Stimulated activated CD4-positive, alpha-beta T cell treated with anti-CD3 and anti-CD28 coated beads, TNF-alpha, amount 100 ng/mL, for 4 hours (primary cell): ENCODE results near the gene RECK.

Experiments used
- DNase-seq, 3 experiments: peaks; one replicate each; pipeline ENCODE4 v3.0.0-alpha.2; 2020; ENCODE audit warnings: low read depth in 3 of 3

The RECK gene

DNA sequence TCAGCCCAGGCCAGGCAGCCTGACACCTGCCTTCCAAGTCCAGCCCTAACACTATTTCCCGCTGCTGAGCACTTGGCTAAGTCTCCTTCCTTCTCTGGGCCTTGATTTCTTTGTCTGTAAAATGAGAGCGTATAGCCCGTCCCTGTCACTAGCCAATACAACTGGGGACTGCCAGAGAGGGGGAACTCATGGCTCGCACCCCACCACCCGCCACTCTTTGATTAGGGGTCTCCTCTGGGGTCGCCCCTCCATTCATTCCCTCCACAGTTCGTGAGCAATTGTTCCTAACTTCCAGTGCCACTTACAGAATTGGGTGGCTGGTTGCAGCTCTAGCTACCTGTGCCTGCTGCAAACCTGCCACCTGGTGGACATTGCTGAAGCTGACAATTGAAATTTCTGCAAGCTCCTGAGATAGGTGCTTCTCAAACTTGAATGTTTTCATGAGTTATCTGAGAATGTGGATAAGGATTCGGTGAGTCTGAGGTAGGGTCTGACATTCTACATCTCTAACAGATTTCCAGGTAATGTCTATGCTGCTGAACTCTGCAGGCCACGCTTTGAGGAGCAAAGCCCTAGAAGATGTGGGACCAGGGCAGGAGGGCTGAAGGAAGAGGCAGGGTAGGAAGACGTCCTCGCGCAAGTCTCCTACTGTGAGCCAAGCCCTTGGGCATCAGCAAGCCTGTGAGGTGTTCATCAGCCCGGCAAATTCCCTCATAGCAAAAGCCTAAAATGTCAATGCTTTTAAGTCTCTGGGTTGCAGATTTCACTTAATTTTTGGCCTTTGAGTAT is 13.3 kb upstream of the RECK start:
- DNase-seq, result peak in 2 of 3 experiments; percentile 43 to 45

- DNase-seq, result no peak
Measured at GRCh38 chr9:36025746-36026145, 11.0 kb upstream of the RECK start.

- DNase-seq, result no peak
Measured at GRCh38 chr9:36029202-36029601, 7.5 kb upstream of the RECK start.

DNA sequence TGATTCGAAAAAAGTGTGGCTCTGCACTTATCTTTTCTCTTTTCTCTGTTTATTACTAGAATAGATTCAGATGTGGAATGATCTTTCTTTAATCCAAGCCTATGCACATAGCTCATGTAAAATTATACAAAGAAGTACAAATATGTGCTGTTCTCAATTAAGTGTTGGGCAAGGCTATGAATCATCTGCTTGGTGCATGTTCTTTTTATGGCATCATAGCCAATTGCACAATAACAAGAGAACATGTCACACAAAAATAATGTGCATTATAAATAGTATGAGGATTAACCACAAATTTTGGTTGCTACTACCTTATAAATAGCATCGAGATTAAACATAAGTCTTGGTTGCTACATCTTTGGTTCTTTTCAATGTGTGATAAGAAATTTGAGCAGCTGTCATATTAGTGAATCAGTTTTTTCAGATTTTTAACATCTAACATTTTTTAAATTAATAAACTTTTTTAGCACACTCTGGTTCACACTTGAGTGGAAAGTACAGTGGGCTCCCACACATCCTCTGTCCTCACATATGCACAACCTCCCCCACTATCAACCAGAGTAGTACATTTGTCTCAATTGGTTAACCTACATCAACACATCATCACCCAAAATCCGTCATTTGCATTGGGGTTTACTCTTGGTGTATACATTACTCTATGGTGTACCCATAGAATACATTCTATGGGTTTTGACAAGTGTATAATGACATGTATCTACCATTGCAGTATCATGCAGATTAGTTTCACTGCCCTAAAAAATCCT is 6.8 kb upstream of the RECK start:
- no peak for DNase-seq

GRCh38 chr9:36030871-36031270 is 5.8 kb upstream of the RECK start:
- no peak for DNase-seq

- DNase-seq, result no peak
Measured at GRCh38 chr9:36031774-36032555, 4.7 kb upstream of the RECK start.

GRCh38 chr9:36033788-36034187 is 2.9 kb upstream of the RECK start:
- no peak for DNase-seq

DNA sequence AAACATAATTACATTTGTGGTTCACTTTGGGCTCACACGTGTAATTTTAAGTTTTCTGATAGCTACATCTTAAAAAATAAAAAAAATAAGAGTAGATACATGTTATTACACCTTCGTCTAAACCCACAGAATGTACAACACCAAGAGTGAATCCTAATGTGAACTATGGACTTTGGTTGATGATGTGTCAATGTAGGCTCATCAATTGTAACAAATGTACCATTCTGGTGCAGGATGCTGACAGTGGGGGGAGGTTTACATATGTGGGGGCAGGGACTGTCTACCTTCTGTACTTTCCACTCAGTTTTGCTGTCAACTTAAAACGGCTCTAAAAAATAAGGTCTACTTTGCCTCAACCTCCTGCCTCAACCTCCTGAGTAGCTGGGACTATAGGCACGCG is 2.5 kb upstream of the RECK start:
- no peak for DNase-seq

DNA sequence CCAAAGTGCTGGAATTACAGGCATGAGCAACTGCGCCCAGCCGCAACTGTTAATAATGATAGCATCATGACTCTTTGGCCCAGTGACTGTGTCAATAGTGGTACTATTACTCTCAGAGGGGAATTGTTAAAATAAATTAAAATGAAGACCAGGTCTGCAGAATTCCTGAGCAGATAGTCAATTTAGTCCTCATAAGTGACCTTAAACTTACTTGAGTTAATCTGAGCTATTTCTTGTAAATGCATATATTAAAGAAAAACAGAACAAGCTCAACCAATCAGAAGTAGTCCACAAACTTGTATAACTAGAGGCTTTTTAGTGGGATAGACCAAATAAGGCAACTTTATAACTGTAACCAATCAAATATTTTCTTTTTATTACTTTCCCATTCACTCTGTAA is 1.7 kb upstream of the RECK start:
- DNase-seq, result no peak

- DNase-seq, result no peak
Measured at GRCh38 chr9:36036253-36036779, 397 bp upstream of the RECK start.

GRCh38 chr9:36037549-36038122 is 923 bp downstream of the RECK start:
- no peak for DNase-seq

GRCh38 chr9:36039121-36039520 is 2.4 kb downstream of the RECK start:
- DNase-seq, result no peak

DNA sequence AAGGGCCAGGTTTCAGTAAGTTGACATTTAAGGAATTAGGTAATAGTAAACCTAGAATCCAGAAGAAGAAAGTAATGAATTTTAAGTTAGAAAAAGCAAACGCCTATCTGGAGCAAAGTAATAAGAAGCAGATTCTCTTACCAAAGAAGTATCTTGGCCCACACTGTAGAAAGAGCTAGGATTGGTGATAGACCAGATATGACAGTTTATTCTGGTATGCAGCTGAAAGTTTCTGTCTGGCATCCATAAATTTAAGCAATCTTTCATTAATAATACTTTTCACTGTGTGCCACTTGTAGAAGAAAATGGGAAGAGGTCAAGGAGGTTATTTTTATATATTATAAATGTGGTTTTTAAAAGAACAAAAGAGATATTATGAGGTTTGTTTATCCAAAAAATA is 3.0 kb downstream of the RECK start:
- DNase-seq, result no peak

DNA sequence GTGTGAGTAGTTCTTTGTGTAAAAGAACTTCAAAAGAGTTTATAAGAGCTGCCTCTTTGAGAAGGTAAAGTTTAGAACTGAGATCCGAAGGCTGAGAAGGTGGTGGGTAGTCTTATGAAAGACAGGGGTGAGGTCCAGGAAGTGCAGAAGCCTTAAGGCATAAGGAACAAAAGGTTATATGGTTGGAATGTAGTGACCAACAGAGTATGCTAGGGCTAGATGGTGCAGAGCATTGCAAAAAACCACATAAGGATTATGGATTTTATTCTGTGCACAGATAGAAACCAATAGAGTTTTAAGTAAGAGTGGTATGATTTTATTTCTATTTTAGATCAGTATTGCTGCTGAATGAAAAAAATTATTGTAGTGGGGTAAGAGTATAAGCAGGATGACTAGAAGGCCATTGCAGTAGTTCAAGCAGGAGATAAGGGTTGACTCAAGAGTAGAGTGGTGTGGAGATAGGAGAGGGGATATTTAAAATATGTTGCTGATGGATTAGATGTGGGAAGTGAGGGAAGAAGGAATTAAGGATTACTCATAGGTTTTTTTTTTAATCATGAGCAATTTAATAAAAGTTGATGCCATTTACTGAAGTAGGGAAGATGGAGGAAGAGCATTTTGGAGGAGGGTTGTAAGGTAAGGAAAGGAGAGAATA is 3.7 kb downstream of the RECK start:
- no peak for DNase-seq

GRCh38 chr9:36041506-36041905 is 4.8 kb downstream of the RECK start:
- DNase-seq, result no peak

DNA sequence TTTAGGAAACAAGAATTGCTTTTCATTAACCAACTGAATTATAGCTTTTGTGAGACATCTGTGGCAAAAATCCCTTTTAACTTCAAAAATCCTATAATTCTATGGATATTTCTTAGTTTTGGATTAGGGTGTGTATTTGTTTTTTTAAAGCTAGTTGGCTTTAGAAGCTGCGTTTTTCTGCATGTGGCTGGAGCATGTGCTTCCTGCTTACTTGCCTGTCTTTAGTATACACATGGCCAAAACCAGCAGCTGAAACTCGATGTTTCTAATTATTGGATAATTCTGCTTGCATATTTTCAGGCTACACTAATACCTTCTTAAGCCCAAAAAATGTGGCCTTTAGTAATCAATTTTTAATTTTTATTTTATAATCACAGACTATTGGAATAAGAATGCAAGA is 8.9 kb downstream of the RECK start:
- DNase-seq, result no peak

DNA sequence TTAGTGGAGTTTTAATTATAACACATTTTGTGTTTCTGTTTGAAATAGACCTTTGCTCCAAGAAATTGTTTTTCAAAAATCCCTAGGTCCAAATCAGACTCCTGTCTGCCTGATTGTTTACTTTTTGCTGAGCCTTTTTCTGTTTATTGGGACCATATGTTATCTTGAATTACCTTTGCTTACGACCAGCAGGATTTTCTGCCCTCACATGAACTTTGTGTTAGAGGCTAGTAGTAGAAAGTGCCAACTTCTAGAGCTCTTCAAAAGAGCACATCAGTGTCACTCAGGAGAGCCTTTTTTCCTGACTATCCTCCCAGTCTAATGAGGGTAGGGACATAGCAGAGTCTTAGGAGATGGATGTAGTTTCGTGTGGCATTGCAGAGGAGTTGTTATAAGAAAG is 10.2 kb downstream of the RECK start:
- no peak for DNase-seq

DNA sequence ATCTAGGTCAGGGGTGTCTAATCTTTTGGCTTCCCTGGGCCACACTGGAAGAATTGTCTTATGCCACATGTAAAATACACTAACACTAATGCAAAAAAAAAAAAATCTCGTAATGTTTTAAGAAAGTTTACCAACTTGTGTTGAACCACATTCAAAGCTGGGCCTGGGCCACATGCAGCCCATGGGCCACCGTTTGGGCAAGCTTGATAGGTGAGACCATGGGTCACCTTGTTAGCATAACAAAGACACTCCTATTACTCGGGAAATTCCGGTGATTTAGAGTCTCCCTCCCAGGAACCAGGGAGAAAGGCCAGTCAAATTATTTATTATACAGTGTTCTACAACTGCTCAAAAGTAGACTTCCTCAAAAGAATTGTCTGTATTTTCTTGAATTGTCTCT is 12.7 kb downstream of the RECK start:
- DNase-seq, result no peak

DNA sequence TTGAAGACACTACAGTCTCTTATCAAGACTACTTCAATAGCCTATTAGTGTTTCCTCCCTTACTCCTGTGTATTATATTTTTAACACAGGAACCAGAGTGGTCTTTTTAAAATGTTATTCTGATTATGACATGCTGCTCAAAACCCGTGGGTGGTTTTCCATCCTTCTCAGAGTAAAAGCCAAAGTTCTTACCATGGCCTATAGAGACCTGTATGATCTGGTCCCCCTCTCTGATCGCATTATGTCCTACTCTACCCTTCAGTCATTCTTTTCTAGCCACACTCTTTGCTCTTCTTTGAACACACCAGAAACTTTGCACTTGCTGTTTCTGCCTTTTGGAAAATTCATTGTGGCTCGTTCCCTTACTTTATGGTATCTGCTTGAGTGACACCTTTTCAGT is 13.8 kb downstream of the RECK start:
- no peak for DNase-seq

DNA sequence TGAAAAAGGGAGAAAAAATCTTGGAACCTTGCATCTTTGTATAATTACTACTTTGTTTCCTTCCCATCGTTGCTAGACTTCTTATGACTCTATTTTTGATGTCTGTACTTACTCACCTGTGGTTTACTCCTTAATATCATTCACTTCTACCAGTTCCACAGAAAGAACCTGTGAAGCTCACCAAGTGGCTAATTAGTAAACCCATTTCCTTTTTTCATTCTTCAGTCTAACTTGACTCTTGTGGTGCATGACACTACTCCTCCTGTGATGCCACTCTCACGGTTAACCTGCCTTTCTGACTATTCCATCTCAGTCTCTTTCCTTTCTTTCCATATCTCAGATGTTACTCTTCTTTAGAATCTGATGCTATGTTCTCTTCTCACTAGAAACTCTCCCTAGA is 14.6 kb downstream of the RECK start:
- no peak for DNase-seq

- no peak for DNase-seq
Measured at GRCh38 chr9:36053971-36054370, 17.3 kb downstream of the RECK start.
